ENCODE measurements around the gene NSFL1C.

The NSFL1C gene

DNA sequence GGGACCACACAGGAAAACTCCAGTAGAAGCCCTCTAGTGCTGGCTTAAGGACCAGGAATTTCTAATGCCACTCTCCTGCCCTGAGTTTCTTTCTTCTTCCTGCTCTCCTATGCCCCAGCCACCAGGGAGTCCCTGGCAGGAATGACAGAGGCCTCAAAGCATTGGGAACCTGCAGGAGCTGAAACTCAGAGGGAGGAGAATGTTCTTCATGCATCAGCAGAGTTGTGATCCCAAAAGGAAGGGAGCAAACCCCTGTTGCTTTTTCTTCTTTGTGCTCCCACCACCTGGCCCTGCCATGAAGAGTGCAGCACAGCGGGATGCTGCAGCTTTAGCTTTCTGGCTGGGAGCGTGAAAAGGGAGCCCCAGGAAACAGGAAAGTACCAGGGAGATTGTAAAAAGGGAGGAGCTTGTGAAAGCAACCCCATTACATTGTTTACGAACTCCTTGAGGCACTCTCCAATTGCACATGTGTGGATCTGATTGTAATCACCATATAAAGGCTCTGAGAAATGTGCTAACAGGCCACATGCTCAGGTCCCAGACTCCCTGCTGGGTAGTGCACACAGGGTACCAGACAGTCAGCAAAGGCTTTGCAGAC lies 39.1 kb downstream of the NSFL1C start:
- Histone ChIP-seq H3K9ac (ENCODE audit: low read depth, low read length) (no peak overlapping the region), H3K9me3 (ENCODE audit: insufficient read depth, low read length, severe bottlenecking) (no peaks in the 10 kb centered on the region), H3K4me3 (ENCODE audit: low read depth in 1 of 2, low read length in 2 of 2) (no peak overlapping the region), H3K36me3 (ENCODE audit: insufficient read depth, low read length) (no peaks in the 10 kb centered on the region), H3K4me2 (ENCODE audit: insufficient read depth, low read length) (no peak overlapping the region), H3K4me1 (ENCODE audit: insufficient read depth, low read length) (peaks cover 3% of the 10 kb centered on the region), H3K27me3 (ENCODE audit: insufficient read depth, low read length, poor library complexity) (no peaks in the 10 kb centered on the region), H3K27ac (ENCODE audit: low read length) (no peak overlapping the region), H4K20me1 (ENCODE audit: insufficient read depth, low read length) (no peaks in the 10 kb centered on the region), H2AFZ (ENCODE audit: low read depth, low read length) (no peak overlapping the region), H3K79me2 (ENCODE audit: insufficient read depth, low read length) (no peaks in the 10 kb centered on the region)
- TF ChIP-seq CTCF (IDR thresholded peaks at IDR 0.05; ENCODE audit: borderline replicate concordance, extremely low read depth, low read length, poor library complexity, severe bottlenecking) (no peak), EZH2 (IDR thresholded peaks at IDR 0.05; ENCODE audit: borderline replicate concordance, low read depth, low read length, severe bottlenecking) (no peak)
- ATAC-seq (ENCODE audit: insufficient read depth, low read depth) = 0 out of 3 replicates have a peak, but pooled peaks have one; percentile 42
- DNase-seq = no peak

GRCh38 chr20:1426231-1426849 lies 40.3 kb downstream of the NSFL1C start:
- no peak overlapping the region for H2AFZ ChIP-seq (ENCODE audit: low read depth, low read length)
- no peaks in the 10 kb centered on the region for H3K79me2 ChIP-seq (ENCODE audit: insufficient read depth, low read length)
- H3K4me1 ChIP-seq (ENCODE audit: insufficient read depth, low read length) = peaks cover 3% of the 10 kb centered on the region
- no peak for ATAC-seq (ENCODE audit: insufficient read depth, low read depth)
- H4K20me1 ChIP-seq (ENCODE audit: insufficient read depth, low read length) = no peaks in the 10 kb centered on the region
- H3K27ac ChIP-seq (ENCODE audit: low read length) = no peak overlapping the region
- no peaks in the 10 kb centered on the region for H3K36me3 ChIP-seq (ENCODE audit: insufficient read depth, low read length)
- no peak overlapping the region for H3K4me3 ChIP-seq (ENCODE audit: low read depth in 1 of 2, low read length in 2 of 2)
- H3K4me2 ChIP-seq (ENCODE audit: insufficient read depth, low read length) = no peak overlapping the region
- H3K9me3 ChIP-seq (ENCODE audit: insufficient read depth, low read length, severe bottlenecking) = peaks cover under 1% of the 10 kb centered on the region
- no peak overlapping the region for H3K9ac ChIP-seq (ENCODE audit: low read depth, low read length)
- DNase-seq = no peak
- H3K27me3 ChIP-seq (ENCODE audit: insufficient read depth, low read length, poor library complexity) = no peaks in the 10 kb centered on the region
- TF ChIP-seq CTCF (IDR thresholded peaks at IDR 0.05; ENCODE audit: borderline replicate concordance, extremely low read depth, low read length, poor library complexity, severe bottlenecking) (no peak), EZH2 (IDR thresholded peaks at IDR 0.05; ENCODE audit: borderline replicate concordance, low read depth, low read length, severe bottlenecking) (no peak)

DNA sequence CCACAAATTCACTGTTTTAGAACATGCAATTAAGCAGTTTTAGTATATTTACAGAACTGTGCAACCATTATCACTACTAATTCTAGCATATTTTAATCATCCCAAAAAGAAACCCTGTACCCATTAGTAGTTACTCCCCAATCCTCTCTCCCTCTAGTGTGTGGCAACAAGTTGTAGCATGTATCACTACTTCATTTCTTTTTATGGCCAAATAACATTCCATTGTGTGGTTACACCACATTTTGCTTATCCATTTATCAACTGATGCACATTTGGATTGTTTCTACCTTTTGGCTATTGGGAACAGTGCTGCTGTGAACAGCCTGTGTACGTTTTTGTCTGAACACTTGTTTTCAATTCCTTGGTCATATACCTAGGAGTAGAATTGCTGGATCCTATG lies 42.3 kb downstream of the NSFL1C start:
- TF ChIP-seq CTCF (IDR thresholded peaks at IDR 0.05; ENCODE audit: borderline replicate concordance, extremely low read depth, low read length, poor library complexity, severe bottlenecking) (no peak), EZH2 (IDR thresholded peaks at IDR 0.05; ENCODE audit: borderline replicate concordance, low read depth, low read length, severe bottlenecking) (no peak)

More for the DNA sequence above, 42.3 kb downstream of the NSFL1C start:
- H3K4me3 ChIP-seq (ENCODE audit: low read depth in 1 of 2, low read length in 2 of 2) = no peak overlapping the region
- no peak overlapping the region for H2AFZ ChIP-seq (ENCODE audit: low read depth, low read length)
- no peaks in the 10 kb centered on the region for H3K27me3 ChIP-seq (ENCODE audit: insufficient read depth, low read length, poor library complexity)
- no peak for ATAC-seq (ENCODE audit: insufficient read depth, low read depth)
- no peaks in the 10 kb centered on the region; the same call in 1 of the 2 replicates for H3K4me1 ChIP-seq (ENCODE audit: insufficient read depth, low read length)
- H3K9me3 ChIP-seq (ENCODE audit: insufficient read depth, low read length, severe bottlenecking) = peaks cover 19% of the 10 kb centered on the region
- no peak for DNase-seq
- H4K20me1 ChIP-seq (ENCODE audit: insufficient read depth, low read length) = no peaks in the 10 kb centered on the region
- H3K36me3 ChIP-seq (ENCODE audit: insufficient read depth, low read length) = no peaks in the 10 kb centered on the region
- H3K4me2 ChIP-seq (ENCODE audit: insufficient read depth, low read length) = no peak overlapping the region
- no peak overlapping the region for H3K27ac ChIP-seq (ENCODE audit: low read length)
- H3K9ac ChIP-seq (ENCODE audit: low read depth, low read length) = no peak overlapping the region
- H3K79me2 ChIP-seq (ENCODE audit: insufficient read depth, low read length) = no peaks in the 10 kb centered on the region
